Measurements from ENCODE around the gene RAPGEF4.
A peak's percentile ranks its signal among the peaks of the same experiment; 100 is the strongest.

RAPGEF4 gene

DNA sequence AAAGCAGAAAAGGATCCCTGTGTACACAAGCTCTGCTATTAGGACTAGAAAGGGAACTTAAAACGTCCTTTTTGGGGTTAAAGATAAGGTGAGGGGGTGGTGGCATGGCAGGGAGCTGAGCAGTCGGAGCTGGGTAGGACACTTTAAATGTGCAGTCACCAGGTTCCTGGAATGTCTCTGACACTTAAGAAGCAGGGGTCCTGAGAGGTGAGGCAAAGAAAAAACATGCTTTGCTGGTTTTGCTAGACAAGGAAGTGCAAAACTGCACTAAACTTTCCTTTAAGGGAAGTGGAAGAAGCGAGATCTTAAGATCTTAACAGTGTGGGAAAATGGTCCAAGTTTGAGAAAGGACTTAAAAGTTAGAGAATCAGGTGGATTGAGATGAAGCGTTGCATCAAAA lies 240.5 kb downstream of the RAPGEF4 start:
- no peak for DNase-seq

DNA sequence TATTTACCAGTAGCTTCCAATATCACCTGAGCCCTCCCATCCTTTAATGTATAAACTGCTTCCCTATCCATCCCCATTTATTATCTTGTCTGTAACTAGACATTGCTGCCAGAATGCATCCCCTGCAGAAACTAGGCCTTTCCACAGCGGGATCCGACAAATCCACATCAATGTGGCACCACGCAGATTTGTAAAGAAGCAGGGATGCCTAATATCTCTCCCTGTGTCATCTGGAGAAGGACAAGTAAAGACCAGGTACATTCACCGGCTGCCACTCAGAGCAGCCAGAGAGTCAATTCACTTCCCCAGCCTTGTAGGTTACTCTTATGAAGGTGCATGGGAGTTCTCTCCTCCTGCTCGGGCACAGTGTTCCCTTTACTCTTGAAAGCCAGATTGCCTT lies 241.2 kb downstream of the RAPGEF4 start:
- no peak for DNase-seq

DNA sequence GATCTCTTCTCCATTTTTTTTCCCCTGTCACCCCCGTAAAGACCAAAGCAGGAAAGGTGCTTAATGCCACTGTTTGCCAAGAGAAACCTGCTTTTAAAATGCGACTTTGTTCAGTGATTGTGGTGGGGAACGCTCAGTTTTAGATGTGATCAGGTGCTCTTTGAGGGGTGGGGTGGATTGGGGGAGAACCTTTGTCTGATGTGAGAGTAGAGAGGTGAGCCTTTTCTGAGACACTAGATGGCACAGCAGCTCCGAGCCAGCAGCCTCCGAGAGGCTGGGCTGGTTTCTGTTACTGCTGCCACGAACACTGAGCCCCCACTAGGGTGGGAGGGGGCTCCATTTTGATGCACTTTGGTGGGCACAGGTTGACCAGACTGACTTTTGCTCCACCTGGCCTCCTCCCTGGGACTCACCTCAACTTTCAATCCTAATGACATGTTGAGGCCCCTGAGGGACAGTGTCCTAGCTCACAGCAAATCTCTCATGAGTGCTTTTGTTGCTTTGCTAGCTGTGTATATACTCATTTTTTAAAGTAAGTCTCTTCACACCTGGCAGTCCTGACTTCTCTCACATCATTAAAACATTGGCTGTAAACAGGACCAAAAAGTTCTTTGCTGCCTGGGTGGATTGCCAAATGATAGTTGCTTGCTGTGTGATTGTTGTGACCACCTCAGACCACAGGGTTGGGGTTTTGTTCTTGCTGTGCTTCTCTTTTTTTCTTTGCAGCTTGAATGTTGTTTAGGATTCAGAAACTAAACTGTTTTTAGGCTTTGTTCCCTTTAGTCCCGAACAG lies 241.8 kb downstream of the RAPGEF4 start:
- no peak for DNase-seq

DNA sequence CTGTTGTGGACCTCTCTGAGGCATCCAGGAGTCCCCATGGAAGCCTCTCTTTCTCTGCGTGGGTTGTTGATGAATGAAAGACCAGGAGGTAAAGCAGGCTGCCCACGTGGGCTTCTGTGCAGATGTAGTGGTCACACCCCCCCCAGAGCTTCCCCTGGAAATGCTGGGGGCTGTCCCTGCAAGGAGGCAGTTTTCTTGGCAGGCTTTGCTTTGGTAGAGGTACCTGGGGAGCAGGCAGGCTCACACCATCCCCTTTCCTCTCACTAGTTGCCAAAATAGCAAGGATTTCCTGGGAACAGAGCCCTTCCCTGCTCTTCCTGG lies 242.4 kb downstream of the RAPGEF4 start:
- no peak for DNase-seq

DNA sequence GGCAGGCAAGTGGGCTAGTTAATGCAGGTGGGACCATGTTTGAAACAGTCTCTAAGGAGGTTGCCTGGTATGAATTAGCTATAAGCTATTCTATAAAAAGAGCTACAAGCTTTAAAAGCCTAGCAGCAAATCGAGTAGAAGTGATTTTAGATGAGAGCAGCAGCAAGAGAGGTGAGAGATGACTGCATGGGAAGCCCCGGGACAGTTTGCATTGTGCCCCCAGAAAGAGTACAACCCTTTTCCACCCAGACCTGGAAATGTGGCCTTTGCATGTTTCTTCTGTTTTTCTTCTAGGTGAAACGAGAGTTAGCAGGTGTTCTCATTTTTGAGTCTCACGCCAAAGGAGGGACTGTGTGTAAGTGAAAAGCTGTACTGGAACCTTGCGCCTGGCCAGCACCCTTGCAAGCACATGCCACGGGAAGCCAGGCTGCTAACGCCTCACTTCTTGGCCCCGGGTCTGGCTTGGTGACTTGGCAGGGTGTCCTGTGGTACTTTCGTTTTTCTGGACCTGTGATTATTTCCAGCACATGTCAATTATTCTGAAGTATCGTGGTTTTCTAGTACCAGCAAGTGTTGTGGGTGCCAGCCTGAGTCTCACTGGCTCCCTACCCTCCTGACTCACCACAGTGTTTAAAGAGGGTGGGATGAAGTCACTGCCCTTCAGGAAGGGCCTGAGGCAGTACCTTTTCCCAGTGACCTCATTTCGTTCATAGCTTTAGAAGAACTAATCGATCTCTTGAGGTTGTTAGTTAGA lies 249.7 kb downstream of the RAPGEF4 start:
- peak; percentile 65 for DNase-seq

DNA sequence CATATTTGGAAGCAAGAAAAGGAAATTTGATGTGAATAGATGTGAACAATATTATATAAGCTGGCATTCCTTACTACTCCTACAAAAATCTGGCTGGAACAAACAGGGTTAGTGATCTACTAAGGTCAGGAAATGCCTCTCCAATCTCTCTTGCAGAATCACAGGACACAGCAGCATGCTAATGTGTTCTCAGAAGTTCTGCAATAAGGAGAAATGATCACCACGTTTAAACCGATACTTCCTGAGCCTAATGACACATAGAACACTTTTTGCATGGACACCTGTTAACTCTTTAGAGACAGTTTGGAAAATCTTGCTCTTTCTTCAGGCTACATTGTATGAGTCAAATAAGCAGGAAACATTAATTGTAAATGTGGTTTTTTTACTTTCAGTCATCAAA lies 250.4 kb downstream of the RAPGEF4 start:
- DNase-seq: no peak

DNA sequence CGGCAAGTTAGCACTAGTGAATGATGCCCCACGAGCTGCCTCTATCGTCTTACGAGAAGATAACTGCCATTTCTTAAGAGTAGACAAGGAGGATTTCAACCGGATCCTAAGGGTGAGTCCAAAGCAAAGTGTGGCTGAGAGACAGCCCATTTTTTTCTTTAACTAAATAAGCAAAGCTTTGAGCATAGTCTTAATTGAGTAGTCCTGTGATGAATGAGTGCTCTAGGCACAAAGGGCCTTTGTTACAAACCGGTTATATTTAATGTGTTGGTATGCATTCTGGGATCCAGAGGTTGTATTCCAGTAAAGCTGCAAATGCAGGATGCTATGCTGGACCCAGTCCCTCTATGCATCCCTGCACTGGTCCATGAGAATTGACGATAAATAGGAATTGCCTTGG lies 253.1 kb downstream of the RAPGEF4 start:
- no peak for DNase-seq

DNA sequence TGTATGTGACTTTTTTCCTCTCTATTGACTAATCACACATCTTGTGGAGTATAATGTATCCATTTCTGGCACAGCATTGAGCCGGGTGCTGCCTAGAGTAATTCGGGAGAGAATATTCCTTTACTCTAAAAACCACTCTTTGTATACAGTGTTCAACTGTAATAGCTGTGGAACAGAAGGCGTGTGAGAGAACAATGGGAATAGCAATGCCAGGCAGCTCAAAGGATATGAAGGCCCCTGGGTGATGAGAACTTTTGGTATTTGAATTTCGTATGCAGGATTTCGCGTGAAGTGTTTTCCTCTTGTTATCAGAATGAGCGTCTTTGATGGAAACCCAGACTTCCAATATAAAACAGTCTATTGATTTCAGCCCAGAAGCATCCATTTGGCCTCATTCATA lies 255.4 kb downstream of the RAPGEF4 start:
- no peak for DNase-seq

DNA sequence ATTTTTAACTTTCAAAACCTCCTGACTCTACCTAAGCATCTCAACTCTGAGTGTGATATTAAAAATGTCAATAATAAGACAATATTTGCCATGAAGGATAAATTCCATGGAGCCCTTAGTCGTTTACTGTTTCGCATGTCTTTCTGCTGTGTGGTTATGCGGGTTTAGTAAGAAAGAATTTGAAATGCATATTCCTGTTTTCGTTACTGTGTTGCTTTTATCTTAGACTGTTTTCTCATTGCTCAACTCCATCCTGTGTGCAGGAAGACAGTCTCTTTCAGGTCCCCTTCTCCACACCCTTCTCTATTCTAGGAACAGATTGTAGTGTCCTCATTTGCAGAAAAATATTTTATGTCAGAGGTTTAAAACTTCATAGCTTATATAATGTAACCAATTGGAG lies 257.5 kb downstream of the RAPGEF4 start:
- no peak for DNase-seq

DNA sequence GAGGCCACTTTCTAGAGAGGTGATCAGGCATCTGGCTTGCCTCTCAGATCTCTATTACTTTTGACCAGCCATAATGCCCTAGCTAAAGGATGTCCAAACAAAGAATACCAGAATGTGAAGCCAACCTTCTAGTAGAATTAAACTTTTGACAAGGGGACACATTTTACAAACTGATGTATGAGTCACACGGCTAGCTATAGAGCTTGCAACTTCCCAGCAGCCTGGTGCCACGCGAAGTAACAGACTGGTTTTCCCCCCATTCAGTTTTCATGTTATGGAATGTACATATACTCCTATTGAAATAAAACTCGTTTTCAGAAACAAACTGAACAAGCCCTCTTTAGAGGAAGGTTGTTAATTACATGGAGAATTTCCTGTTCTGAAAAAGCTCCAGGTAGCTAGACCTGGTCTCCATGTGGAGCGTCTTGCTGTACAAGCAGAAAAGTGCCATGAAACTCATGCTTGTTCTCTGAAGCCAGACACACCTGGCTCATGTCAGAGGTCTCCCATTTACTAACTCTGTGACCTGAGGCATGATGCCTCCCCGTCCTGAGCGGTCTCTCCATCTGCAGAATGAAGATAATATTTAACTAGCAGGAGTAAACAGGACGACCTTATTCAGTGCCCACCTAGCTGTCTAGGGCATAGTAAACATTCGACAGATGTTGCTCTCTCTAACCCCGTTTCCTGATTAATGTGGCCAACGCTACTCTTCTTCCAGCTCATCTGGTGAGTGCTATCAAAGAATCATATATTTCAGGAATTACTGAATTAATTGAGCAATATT lies 258.5 kb downstream of the RAPGEF4 start:
- peak; percentile 44 for DNase-seq

DNA sequence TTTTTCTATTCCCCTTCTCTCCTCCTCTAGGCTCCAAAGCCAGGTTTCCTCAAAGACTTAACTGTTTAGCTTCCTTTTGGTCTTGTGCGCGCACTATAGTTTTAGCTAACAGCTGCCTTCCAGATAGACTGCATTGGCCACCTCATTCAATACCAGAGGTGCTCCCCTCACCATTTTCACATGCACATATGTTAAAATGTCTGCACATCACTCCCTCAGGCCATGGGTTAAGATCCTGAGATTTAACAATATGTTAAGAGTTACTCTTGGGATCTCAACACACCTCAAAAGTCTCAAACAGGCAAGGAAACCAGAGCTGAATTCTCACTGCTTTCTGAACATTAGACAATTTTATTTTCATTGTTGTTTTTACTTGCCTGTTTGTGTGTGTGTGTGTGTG lies 259.2 kb downstream of the RAPGEF4 start:
- DNase-seq: no peak

DNA sequence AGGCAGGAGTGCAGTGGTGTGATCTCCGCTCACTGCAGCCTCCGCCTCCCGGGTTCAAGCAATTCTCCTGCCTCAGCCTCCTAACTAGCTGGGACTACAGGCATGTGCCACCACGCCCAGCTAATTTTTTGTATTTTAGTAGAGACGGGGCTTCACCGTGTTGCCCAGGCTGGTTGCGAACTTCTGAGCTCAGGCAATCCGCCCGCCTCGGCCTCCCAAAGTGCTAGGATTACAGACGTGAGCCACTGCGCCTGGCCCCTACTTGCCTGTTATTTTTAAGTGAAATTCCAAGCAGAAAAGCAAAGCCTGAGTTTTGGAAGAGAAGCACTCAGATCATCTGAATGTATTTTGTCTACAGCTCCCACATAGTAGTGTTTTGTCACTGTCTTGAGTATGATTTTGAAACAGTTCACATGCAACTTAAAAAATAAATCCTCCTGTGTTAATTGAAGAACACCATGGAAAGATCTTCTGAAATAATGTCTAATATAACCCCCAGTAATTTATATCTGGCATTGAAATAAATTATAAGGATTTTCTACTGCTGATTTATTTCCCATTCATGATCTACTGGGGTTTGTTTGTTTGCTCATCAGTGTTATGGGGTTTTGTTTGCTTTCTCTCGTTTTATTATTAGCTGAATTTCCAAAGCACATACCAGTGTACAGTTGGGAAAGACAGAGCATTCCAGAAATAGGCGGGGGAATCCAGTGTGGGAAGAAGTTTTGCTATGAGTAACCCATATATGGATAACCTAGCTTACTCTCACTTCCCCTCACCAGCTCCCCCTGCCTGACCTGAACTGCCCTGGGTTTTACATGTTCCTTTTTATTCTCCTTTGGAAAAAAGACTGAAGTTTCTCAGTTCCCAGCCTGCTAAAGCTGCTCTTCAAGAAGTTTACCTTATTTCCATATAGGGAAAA lies 259.9 kb downstream of the RAPGEF4 start:
- DNase-seq: peak; percentile 96

DNA sequence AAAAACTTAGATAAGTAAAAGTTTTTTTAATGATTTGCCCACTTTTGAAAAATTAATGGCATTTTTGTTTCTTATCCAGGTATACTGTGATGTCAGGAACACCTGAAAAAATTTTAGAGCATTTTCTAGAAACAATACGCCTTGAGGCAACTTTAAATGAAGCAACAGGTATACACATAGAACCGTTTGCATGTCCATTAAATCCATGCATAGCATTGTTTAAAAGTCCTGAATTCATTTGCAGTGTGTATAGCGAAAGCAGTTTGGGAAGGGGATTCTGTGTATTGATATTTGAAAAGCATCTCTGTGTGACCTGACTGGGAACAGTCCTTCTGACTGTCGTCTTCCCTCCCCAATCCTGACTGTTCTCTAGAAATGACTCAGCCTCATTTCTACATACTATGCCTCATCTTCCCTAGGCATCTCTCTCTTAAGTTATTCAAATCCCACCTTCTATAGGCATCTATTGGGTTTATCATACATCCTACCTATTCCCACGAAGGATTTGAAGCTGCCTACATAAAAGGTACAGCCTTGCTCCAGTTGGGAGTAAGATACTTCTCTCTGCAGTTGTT lies 260.8 kb downstream of the RAPGEF4 start:
- peak; percentile 64 for DNase-seq

DNA sequence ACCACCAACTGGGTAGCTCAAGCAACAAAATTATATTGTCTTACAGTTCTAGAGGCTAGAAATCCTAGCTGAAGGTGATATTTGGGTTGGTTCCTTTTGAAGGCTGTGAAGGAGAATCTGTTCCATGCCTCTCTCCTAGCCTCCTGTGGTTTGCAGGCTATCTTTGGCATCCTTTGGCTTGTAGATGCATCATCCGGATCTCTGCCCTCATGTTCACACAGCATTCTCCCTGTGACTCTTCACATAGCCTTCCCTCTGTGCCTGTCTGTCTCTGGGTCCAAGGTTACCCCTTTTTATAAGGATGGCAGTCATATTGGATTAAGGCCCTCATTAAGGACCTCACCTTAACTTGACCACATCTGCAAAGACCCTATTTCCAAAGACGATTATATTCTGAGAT lies 261.4 kb downstream of the RAPGEF4 start:
- peak; percentile 31 for DNase-seq

DNA sequence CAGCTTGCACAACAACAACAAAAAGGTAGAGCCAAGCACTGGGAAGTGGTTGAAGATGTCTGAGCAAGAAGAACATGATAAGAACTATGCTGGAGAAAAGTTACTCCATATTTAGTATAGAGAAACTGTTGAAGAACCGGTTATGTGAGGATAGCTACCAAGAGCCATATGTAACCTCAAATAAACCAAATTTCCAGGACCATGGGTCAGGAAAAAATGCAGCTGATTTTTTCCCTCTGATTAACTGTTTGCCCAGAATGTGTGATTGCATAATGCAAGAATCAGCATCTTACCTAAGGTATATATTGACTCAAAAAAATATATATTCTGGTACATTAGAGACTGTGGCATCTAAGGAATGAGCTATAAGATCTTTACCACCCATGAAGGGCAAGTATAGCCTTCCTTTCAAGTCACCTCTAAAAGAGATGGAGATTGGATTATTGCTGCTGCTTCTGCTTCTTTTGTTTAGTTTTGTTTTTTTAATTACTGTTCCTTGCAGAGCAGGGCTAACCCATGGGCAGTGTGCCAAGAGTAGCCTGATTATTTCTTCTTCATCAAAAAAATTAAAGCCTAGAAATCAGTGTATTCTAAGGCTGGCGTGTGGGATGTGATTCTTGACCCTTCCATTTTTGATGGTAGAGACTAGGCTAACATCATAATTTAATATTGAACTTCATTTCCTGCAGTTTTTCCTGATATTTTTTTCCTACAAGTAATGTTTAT lies 263.1 kb downstream of the RAPGEF4 start:
- no peak for DNase-seq

DNA sequence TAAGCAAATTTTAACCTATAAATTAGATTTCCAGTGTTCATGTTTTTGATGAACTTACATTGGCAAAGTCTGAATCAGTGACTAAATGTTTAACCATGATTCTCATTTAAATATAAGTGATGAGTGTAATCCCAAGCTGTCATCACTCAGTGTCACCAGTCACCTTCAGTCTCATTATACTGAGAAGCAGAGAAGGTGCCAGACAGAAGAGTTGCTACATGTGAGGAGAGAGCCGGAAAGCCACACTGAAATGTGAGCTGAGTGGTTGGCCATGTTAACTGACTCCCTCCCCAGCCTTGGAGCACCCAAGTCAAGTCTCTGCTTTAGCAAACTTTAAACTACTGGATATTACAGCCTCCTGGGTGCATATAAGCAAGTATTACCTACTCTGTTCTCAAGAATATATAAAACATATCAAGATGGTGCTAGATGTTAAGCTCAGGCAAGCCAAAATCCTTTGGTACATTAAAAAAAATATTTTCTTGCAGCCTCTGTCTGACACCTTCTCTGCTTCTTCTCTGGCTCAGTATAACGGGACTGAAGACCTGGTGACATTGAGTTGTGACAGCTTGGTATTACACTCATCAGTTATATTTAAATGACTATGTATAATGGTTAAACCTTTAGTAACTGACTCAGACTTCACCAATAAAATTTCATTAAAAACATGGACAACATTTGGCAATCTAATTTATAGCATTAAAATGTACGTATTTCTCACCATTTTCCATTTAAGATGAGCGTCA lies 264.2 kb downstream of the RAPGEF4 start:
- DNase-seq: no peak

DNA sequence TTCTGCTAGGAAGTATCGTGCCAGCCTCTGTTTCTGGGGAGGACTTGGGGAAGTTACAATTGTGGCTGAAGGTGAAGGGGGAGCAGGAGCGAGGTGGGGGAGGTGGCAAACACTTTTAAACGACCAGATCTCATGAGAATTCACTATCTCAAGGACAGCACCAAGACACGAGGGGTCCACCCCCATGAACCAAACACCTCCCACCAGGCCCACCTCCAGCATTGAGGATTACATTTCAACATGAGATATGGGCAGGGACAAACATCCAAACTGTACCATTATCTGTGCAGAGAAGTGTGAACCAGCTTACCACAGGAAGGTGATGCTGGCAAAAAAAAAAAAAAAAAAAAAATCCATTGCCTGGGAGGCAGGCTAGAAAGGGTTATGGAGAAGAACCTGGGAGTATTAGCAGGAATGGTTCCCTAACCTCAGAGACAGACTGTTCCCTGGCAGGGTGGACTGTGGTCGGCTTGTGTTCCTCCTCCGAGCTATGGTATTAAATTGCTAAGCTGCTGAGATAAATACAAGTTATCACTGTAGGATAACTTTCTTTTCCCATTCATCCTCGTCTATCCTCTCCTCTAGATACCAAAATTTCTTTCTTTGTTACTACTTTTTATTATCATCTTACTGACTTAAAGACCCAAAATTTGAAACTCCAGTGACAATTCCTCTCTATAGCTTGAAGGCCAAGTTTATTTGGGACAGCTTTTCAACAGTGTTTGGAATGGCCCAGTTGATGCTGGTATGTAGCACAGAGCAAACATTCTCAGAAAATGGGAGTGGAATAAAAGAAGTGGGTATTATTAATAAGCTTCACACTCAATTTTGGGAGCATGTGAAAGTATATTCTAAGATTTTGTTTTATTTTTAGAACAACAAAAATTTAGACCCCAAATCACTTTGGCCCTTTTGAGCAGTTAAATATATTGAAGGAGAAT lies 266.3 kb downstream of the RAPGEF4 start:
- no peak for DNase-seq

DNA sequence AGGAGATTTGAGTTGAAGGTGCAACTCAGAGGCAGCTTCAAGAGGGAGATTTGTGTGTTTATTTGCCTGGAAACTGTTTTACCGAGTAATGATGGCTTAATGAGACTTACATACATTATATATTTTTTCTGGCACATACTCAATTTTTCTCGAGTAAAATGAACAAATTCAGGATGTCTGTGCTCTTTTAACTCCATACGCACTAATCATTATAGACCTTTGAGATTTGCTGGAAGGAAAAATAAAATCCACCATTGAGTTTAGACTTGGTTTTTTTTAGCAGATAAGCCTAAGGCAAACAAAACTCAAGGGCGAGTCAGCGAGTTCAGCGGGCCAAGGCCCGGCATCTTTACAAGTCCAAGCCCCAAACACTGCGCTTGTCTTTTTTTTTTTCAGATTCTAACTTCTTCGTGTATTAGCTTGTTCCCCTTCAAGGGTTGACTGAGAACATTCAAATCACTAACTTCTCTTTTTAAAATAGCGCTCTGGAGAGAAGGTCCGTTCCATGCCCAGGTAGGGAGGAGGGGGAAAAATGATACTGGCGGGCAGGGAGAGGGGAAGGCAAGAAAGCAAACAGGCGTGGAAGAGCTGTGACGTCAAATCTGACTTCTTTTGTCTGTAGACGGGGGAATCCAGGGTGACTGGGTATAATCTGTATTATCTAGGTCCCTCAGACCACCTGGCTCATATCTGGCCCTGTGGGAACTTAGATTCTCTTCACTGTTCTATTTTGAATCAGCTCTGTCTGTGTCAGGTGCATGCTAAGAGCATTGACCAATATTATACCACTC lies 267.3 kb downstream of the RAPGEF4 start:
- DNase-seq: no peak

DNA sequence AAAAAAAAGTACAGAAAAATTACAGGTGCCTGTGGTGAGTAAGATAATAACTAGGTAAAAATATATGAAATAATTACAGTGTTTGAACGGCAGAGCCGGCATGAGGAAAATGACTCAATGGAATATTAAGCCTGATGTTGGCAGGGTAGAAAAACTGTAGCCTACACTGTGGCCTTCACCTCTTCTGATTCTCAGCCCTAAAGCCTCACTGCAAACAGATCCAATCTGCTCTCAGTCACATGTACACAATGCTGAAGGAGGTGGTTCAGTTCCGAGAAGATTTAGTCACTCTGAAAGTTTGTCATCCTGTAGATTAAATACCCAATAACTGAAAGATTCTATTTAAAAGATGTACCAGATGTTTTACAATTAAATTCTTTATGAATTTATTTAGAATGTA lies 273.1 kb downstream of the RAPGEF4 start:
- DNase-seq: no peak
